RWPE2 (cell line): ENCODE results near the gene SIK3.

ENCODE experiments used
- ATAC-seq: fragments of 200-7000 bp; cut with Tn5 transposase; 3 replicates; pipeline ENCODE4 v1.9.1; 2021; ENCODE audit warnings: low read depth
- DNase-seq: peaks from one replicate; pipeline ENCODE4 v3.0.0-alpha.2; 2020; ENCODE audit warnings: low spot score
- H3K27ac ChIP-seq: fragments of 450-650 bp; 2 replicates; pipeline ENCODE4 v1.5.1; 2017; ENCODE audit warnings: mild to moderate bottlenecking; ENCODE audit not compliant: poor library complexity, severe bottlenecking
- H3K27me3 ChIP-seq: fragments of 250-450 bp; sonication (Bioruptor Pico); 2 replicates; pipeline ENCODE4 v1.5.1; 2021; ENCODE audit warnings: mild to moderate bottlenecking, moderate library complexity; ENCODE audit not compliant: insufficient read depth, poor library complexity, severe bottlenecking
- H3K36me3 ChIP-seq: fragments of 250-450 bp; sonication (Bioruptor Pico); 2 replicates; pipeline ENCODE4 v1.5.1; 2020; ENCODE audit warnings: low read depth, mild to moderate bottlenecking, moderate library complexity
- H3K4me1 ChIP-seq: fragments of 250-450 bp; sonication (Bioruptor Pico); 2 replicates; pipeline ENCODE4 v1.5.1; 2021; ENCODE audit warnings: mild to moderate bottlenecking, moderate library complexity; ENCODE audit not compliant: insufficient read depth, poor library complexity, severe bottlenecking
- H3K4me3 ChIP-seq: fragments of 250-450 bp; sonication (Bioruptor Pico); 2 replicates; pipeline ENCODE4 v1.5.1; 2021; ENCODE audit warnings: mild to moderate bottlenecking, moderate library complexity; ENCODE audit not compliant: severe bottlenecking
- H3K9me3 ChIP-seq: fragments of 250-450 bp; sonication (Bioruptor Pico); 2 replicates; pipeline ENCODE4 v1.5.1; 2021; ENCODE audit warnings: mild to moderate bottlenecking, moderate library complexity; ENCODE audit not compliant: severe bottlenecking
- TF ChIP-seq, protein P1 (sequence below): fragments of 450-650 bp; IDR thresholded peaks from one replicate; pipeline ENCODE4 v1.5.1; 2017; ENCODE audit warnings: mild to moderate bottlenecking, moderate library complexity; ENCODE audit not compliant: poor library complexity, severe bottlenecking

Gene SIK3

DNA sequence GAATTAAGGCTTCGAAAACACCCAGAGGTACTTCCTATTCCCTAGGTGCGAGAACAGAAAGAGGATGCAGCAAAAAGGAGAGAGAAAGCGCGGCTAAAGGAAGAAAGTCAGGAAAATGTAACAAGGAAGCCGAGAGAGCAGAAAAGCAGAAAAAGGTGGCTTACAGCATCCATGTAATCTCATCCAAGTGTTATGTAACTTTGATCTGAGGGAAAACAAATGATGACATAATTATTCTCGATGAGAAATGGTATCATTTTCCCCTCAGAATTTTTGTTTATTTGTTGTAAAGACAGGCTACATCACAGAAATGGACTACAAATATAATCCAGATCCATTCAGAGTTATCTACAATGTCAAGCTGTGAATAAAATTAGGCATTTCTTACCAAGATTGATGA, 191.7 kb downstream of the SIK3 start:
- Histone ChIP-seq H3K4me3 (no peak overlapping the region), H3K9me3 (no peaks in the 10 kb centered on the region), H3K27me3 (no peaks in the 10 kb centered on the region), H3K4me1 (peaks cover 4% of the 10 kb centered on the region), H3K36me3 (no peaks in the 10 kb centered on the region), H3K27ac (no peak overlapping the region)
- DNase-seq (no peak), ATAC-seq (no peak)
- TF ChIP-seq, protein P1, sequence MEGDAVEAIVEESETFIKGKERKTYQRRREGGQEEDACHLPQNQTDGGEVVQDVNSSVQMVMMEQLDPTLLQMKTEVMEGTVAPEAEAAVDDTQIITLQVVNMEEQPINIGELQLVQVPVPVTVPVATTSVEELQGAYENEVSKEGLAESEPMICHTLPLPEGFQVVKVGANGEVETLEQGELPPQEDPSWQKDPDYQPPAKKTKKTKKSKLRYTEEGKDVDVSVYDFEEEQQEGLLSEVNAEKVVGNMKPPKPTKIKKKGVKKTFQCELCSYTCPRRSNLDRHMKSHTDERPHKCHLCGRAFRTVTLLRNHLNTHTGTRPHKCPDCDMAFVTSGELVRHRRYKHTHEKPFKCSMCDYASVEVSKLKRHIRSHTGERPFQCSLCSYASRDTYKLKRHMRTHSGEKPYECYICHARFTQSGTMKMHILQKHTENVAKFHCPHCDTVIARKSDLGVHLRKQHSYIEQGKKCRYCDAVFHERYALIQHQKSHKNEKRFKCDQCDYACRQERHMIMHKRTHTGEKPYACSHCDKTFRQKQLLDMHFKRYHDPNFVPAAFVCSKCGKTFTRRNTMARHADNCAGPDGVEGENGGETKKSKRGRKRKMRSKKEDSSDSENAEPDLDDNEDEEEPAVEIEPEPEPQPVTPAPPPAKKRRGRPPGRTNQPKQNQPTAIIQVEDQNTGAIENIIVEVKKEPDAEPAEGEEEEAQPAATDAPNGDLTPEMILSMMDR = no peak

GRCh38 chr11:116903090-116903489, 195.1 kb downstream of the SIK3 start:
- no peak for DNase-seq
- TF ChIP-seq, protein P1 = no peak
- Histone ChIP-seq H3K27ac (no peak overlapping the region), H3K4me3 (no peak overlapping the region), H3K9me3 (no peaks in the 10 kb centered on the region), H3K27me3 (no peaks in the 10 kb centered on the region), H3K36me3 (no peaks in the 10 kb centered on the region), H3K4me1 (no peaks in the 10 kb centered on the region)
- no peak for ATAC-seq

GRCh38 chr11:116901964-116902688, 196.1 kb downstream of the SIK3 start:
- H3K27me3 ChIP-seq = no peaks in the 10 kb centered on the region
- H3K36me3 ChIP-seq = no peaks in the 10 kb centered on the region
- H3K27ac ChIP-seq = no peak overlapping the region
- TF ChIP-seq, protein P1 = no peak
- no peak for DNase-seq
- no peak for ATAC-seq
- no peaks in the 10 kb centered on the region for H3K4me1 ChIP-seq
- H3K4me3 ChIP-seq = no peak overlapping the region
- H3K9me3 ChIP-seq = no peaks in the 10 kb centered on the region

DNA sequence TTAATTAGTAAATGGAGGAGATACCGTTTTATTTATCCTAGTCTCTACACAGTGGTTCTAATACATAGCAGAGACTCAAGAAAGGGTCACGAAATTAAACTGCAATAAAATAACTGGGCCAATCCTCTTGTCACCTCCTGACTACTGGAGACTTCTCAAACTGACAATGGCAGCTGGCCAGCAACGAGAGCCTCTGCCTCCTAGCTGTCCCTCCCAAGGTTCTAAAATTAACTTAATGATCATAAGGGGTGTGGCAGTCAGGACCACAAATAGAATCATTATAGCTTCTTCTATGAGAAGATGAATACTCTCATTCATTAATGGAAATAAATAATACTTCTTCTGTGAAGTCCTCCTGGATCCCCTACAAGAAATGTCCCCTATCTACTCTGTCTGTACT, 197.0 kb downstream of the SIK3 start:
- H3K27me3 ChIP-seq = no peaks in the 10 kb centered on the region
- H3K36me3 ChIP-seq = no peaks in the 10 kb centered on the region
- H3K9me3 ChIP-seq = no peaks in the 10 kb centered on the region
- TF ChIP-seq, protein P1 = no peak
- no peaks in the 10 kb centered on the region for H3K4me1 ChIP-seq
- DNase-seq = no peak
- no peak overlapping the region for H3K27ac ChIP-seq
- no peak for ATAC-seq
- no peak overlapping the region for H3K4me3 ChIP-seq

DNA sequence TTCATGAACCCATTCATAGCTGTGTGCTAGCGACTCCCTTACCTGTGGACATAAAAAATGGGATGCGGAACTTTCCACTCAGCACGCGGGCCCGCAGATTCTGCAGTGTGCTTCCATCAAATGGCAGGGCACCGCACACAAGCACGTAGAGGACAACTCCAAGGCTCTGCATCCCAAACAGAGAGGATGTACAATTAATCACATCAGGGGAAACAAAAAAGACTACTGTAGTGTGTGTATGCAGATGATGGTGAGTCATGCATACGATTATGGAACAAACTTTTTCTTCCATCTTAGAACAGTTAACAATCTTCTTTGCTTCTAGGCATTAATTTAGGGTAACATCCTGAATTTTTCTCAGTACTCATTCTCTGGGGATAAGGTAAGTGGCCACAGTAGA, 202.0 kb downstream of the SIK3 start:
- Histone ChIP-seq H3K9me3 (no peaks in the 10 kb centered on the region), H3K27ac (no peak overlapping the region), H3K4me1 (no peaks in the 10 kb centered on the region), H3K36me3 (no peaks in the 10 kb centered on the region), H3K4me3 (no peak overlapping the region), H3K27me3 (no peaks in the 10 kb centered on the region)
- no peak for DNase-seq
- no peak for ATAC-seq
- TF ChIP-seq, protein P1 = no peak
